GM18507 (cell line): ENCODE measurements around the gene TNFAIP8L3.
"Not testable (repeated sequence)": the region's sequence is repeated elsewhere in the genome, so short reads cannot be mapped to it uniquely, and the experiment has no call there.

Source experiments
- DNase-seq: peaks from one replicate; pipeline ENCODE4 v3.0.0; 2011; ENCODE audit warnings: low read depth; ENCODE audit not compliant: insufficient read length; ENCODE audit errors: extremely low spot score
- FAIRE-seq: peaks from 2 replicates; lab custom pipeline; 2011; peaks lifted over from hg19 to GRCh38; lab: Jason Lieb, UNC

TNFAIP8L3 gene

DNA sequence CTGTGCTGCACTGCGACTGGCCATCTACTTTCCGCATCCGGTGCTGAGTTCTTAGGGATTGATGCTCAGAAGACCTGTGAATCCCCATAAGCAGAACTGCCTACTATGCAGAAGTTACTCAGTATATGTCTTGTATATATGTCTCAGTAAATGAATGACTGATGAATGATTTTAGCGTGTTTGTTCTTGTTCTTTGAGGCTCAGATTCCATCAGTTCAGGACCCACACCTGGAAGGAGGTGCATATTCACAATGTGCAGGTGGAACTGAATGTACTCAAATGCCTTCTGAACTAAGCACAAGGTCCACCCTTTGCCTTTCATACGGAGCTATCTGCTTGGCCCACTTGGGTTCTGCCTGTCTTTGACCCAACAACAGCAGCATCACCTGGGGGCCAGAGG is 19.8 kb downstream of the TNFAIP8L3 start:
- FAIRE-seq (no peak), DNase-seq (no peak)

DNA sequence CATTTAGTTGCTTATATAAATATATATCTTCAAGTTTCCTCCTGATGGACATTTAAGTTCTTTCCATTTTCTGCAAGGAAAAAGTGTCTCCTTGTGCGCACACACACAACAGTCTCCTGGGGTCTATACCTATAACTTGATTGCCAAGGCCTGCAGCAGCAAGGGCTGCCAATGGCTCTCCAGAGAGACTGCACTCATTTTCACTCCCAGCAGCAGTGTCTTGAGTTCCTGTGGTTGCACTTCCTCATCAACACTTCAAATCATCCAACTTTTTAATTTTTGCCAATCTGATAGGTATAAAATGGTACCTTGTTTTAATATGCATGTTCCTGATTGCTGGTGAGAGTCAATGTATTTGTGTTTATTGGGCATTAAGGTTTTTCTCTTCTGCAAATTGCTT is 23.1 kb downstream of the TNFAIP8L3 start:
- DNase-seq (no peak), FAIRE-seq (no peak)

DNA sequence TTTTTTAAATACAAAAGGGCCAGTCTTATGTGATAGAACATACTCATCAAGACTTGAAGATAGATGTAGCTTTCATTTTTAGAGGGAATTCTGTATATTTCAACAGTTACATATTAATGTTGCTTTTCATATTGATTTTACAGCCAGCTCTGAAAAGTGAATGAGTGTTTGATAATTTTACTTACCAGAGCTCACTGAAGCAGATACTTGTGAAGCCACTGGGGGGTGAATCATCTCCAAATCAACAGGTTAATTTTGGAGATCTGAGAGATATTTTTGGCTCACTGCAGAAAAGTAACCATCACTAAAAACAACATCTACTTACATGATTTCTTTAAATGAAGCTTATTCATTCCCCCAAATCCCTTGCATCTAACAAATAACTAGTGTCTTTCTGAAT is 24.7 kb downstream of the TNFAIP8L3 start:
- DNase-seq (no peak), FAIRE-seq (peak; percentile 69)

DNA sequence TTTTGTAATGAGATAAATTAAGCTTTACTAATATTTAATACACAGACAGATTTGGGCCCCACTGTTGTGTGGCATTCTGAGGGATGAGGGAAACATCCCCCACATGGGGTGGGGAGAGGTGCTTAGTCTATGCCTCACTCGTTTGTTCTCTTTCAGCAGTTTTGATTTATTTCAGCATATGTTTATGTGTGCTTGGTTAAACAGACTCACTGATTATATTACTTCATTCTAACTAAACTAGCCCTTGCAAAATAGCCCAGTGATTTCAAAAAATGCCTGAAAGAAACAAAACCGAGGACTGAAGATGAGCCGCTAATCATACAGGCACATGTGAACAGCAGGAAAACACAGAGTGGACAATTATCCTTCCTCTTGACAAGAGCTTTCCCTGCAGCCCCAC is 27.2 kb downstream of the TNFAIP8L3 start:
- no peak for FAIRE-seq

GRCh38 chr15:51065781-51066180 is 28.9 kb downstream of the TNFAIP8L3 start:
- FAIRE-seq, result no peak

More for the DNA sequence above, 27.2 kb downstream of the TNFAIP8L3 start:
- DNase-seq, result no peak

GRCh38 chr15:51065261-51065660 is 29.4 kb downstream of the TNFAIP8L3 start:
- no peak for FAIRE-seq

More at GRCh38 chr15:51065781-51066180, 28.9 kb downstream of the TNFAIP8L3 start:
- no peak for DNase-seq

GRCh38 chr15:51062736-51063135 is 32.0 kb downstream of the TNFAIP8L3 start:
- DNase-seq, result no peak
- no peak for FAIRE-seq

More at GRCh38 chr15:51065261-51065660, 29.4 kb downstream of the TNFAIP8L3 start:
- DNase-seq, result no peak

GRCh38 chr15:51060030-51060673 is 34.6 kb downstream of the TNFAIP8L3 start:
- DNase-seq (no peak), FAIRE-seq (no peak)

DNA sequence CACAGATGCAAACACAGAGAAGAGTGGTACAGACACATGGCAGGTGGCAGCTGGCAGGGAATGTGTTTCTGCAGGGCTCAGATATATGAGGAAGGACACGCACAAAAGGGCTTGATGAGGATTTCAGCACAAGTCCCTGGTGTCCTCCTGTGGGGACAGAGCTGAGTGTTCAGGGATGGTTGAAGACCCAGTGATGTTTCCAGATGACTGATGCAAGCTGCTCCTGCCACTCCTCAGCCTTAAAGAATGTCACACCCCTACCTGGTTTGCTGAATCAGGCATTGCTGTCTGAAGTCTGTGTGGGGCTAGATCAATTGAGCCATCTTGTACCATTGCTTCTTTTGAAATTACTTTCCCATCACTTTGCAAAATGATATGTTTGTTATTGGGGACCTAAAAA is 40.2 kb downstream of the TNFAIP8L3 start:
- FAIRE-seq (no peak), DNase-seq (no peak)

DNA sequence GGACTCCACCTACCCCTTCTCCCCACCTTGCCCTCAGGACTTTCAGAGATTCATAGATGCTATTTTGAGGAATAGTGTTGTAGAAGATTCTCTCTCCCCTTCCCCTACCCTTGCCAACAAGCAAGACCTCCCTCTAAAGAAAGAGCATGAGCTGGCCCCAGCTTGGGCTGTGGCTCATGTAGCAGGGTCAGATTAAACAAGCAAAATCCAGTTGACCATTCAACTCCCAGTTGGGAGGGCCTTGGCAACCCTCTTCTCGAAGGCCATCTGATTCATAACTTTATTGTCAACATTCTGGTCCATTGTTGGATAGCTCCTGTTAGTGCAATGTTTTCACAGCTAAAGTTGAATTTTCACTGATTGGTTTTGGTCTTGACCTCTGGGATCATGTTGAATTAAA is 41.1 kb downstream of the TNFAIP8L3 start:
- FAIRE-seq (no peak), DNase-seq (no peak)

GRCh38 chr15:51051776-51052175 is 42.9 kb downstream of the TNFAIP8L3 start:
- no peak for FAIRE-seq

GRCh38 chr15:51049081-51049480 is 45.6 kb downstream of the TNFAIP8L3 start:
- no peak for FAIRE-seq

More at GRCh38 chr15:51051776-51052175, 42.9 kb downstream of the TNFAIP8L3 start:
- no peak for DNase-seq

GRCh38 chr15:51048308-51048707 is 46.4 kb downstream of the TNFAIP8L3 start:
- FAIRE-seq, result no peak

More at GRCh38 chr15:51049081-51049480, 45.6 kb downstream of the TNFAIP8L3 start:
- DNase-seq, result no peak

DNA sequence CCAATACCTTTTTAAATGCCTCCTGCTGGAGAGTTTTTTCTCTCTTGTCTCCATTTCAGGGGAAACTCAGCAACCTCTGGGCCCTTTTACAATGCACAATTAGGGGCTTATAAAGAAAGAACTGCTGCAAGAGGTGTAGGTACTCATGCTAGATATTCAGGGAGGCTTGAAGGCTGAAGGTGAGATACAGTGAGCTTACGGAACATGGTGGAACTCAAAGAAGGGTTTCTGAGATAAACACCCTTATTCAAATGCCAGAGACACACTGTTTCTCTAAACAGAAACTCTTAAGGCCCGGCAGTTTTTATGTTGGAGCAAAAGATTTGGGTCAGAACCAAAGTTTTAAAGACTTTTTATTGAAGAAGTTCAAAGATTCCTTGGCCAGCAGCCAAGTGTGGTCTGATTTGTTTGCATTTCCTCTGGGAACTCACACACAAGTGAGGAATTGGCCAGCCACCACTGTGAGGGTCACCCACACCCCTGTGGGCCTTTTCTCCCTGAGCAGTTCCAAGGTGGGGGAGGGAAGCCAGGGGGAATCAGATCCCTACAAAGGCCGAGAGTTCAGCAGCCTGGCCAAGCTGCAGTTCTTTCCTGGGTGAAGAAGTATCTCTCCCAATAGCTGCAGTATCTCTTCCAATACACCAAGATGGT is 47.8 kb downstream of the TNFAIP8L3 start:
- DNase-seq (no peak), FAIRE-seq (no peak)

More at GRCh38 chr15:51048308-51048707, 46.4 kb downstream of the TNFAIP8L3 start:
- no peak for DNase-seq

DNA sequence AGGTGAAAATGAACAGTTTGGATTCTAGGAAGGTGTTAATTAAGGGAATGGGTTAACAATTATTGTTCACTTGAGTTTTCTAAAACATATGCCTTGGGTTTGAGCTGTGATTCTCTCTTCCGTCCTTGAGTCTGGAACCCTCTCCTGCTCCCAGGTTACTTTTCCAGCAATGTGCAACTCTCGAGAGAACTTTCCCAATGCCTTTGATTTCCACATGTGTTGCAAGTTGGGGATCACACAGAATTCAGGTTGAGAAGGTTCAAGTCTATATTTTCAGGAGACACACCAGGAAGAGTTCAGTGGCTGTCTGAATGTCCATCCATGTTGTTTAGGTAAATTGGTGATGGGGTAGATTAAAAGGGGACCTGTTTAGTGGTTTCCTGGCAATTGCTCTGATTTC is 48.7 kb downstream of the TNFAIP8L3 start:
- FAIRE-seq, result no peak
- DNase-seq, result no peak

DNA sequence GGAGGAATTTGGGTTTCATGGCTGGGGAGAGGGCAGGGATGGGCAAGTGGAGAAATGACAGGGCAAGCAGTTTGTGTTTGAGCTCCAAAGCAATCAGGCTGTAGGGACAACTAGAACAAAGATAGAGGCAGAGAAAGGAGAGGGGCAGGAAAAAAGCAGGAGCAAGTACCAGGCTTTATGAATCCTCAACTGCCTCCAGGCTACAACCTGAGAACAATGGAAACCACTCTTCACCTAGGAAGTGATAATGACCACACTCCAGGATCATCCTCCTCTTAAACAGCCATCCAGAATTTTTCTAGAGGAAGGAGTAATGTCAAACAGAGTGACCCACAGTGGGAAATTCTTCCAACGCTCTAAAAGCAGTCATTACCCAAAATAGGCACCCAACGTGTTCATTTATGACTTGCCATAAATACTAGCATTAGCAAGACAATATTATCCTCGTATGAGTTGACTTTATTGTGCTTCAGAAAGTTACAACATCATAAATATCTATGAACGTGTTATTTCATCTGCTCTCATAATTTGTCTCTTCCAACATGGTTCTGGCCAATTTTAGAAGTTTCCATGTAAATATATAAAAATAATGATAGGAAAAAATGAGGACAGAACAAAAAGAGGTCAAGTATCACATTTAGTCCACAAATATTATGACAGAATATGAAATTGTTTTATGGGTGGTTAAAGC is 50.5 kb downstream of the TNFAIP8L3 start:
- DNase-seq, result no peak
- no peak for FAIRE-seq

DNA sequence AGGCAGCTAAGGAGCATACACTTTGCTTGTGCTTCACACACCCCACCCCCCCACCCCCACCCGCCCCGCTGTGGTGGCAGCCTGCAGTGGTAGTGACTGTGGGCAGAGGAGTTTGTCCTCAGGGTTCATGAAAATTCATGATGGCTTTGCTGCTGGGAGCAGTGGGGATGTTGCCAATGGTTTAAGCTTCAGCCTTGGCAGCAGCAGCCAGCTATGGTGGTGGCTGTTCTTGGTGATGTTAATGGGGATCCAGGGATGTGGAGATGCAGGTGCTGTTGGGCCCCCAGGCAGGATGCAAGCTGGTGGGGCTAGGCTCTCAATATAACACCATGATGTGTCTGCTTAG is 55.8 kb downstream of the TNFAIP8L3 start:
- DNase-seq, result no peak
- no peak for FAIRE-seq

DNA sequence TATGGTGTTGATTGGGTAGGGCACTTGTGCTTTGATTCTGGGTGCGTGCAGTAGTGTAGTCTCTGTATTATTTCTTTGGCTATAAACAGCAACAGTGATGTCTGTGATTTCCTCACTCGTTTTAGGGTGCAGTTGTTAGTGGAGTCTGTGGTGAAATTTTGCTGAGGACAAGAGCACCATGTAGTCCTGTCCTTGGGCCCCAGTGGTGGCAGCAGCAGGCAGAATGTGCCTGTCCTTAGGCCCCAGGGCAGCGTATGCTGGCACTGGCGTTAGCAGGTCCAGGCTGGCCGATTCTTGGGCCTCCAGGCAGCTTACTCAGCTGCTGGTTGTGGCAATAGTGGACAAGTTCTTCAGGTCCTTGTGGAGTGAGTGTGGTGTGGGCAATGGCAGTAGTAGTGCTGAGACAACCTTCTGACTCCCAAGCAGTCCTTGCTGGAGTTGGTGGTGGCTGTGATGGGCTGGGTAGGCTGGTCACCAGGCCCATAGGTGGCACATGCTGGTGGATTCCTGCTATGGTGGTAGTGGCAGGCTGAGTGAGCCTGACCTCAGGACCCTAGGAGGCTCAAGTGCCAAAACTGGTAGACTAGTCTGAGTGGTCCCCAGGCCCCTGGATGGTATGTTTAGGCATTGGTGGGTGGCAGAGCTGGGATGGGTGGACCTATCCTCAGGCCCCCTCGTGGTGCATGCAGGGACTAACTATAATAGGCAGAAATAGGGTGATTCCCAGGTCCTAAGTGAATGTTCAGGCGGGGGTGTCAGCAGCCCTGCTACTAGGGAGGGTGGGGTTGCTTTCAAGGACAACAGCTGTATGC is 56.3 kb downstream of the TNFAIP8L3 start:
- FAIRE-seq, result no peak
- DNase-seq, result no peak

GRCh38 chr15:51037474-51037873 is 57.2 kb downstream of the TNFAIP8L3 start:
- not testable (repeated sequence) for FAIRE-seq, DNase-seq
